WTC11 (cell line): ENCODE data around the gene PIP4K2C. TPM values are rescaled to one million over a fixed set of nuclear protein-coding genes. Genes with fewer than 3 reads are reported as not detected.
"Not testable (repeated sequence)": the region's sequence is repeated elsewhere in the genome, so short reads cannot be mapped to it uniquely, and the experiment has no call there.

ENCODE experiments used
- ATAC-seq: fragments of 200-7000 bp; cut with Tn5 transposase; 2 replicates; pipeline ENCODE4 v1.10.0; 2021; ENCODE audit warnings: mild to moderate bottlenecking, moderate library complexity
- CTCF ChIA-PET: fragments of 300-600 bp; sonication (Branson Sonifier 250); formaldehyde crosslinking; loops from one replicate; lab custom pipeline; 2021; ENCODE audit warnings: antibody characterized with exemption; lab: Charles Lee
- POLR2A ChIA-PET: fragments of 350-600 bp; sonication (Branson Sonifier 250); formaldehyde crosslinking; loops from one replicate; lab custom pipeline; 2021; ENCODE audit warnings: antibody characterized with exemption; lab: Charles Lee
- DNase-seq: peaks from one replicate; pipeline ENCODE4 v3.0.0; 2021; ENCODE audit warnings: low spot score
- H3K27ac Mint-ChIP-seq: 2 replicates; pipeline ENCODE4 v1.8.0; 2021; ENCODE audit warnings: mixed read lengths
- H3K27me3 Mint-ChIP-seq: 2 replicates; pipeline ENCODE4 v1.8.0; 2021; ENCODE audit warnings: low read depth, mild to moderate bottlenecking, moderate library complexity, mixed read lengths
- H3K36me3 Mint-ChIP-seq: 2 replicates; pipeline ENCODE4 v1.8.0; 2021; ENCODE audit warnings: mixed read lengths
- H3K4me1 Mint-ChIP-seq: 2 replicates; pipeline ENCODE4 v1.8.0; 2022; ENCODE audit warnings: mixed read lengths
- H3K4me3 Mint-ChIP-seq: 2 replicates; pipeline ENCODE4 v1.8.0; 2021; ENCODE audit warnings: mild to moderate bottlenecking, moderate library complexity, mixed read lengths
- H3K9me3 Mint-ChIP-seq: 2 replicates; pipeline ENCODE4 v1.8.0; 2021; ENCODE audit warnings: mixed read lengths
- ATF2 ChIP-seq: sonication (generic); formaldehyde crosslinking; IDR thresholded peaks from 2 replicates; pipeline ENCODE4 v1.8.1; 2022; ENCODE audit warnings: low read depth, missing genetic modification reagents, borderline replicate concordance
- ATF6 ChIP-seq: sonication (generic); formaldehyde crosslinking; IDR thresholded peaks from 2 replicates; pipeline ENCODE4 v1.8.1; 2023; ENCODE audit warnings: mild to moderate bottlenecking, missing genetic modification reagents
- CREM ChIP-seq: sonication (generic); formaldehyde crosslinking; IDR thresholded peaks from 2 replicates; pipeline ENCODE4 v1.8.1; 2022; ENCODE audit warnings: mild to moderate bottlenecking, missing genetic modification reagents, moderate library complexity
- E2F4 ChIP-seq: sonication (generic); formaldehyde crosslinking; IDR thresholded peaks from 2 replicates; pipeline ENCODE4 v1.8.1; 2022; ENCODE audit warnings: low read depth, mild to moderate bottlenecking, moderate library complexity, missing genetic modification reagents, borderline replicate concordance
- JAZF1 ChIP-seq: fragments of 250-450 bp; sonication (Bioruptor Pico); IDR thresholded peaks from 2 replicates; pipeline ENCODE4 v1.9.0; 2021; ENCODE audit warnings: moderate library complexity, mild to moderate bottlenecking, inconsistent platforms
- JUN ChIP-seq: sonication (generic); formaldehyde crosslinking; IDR thresholded peaks from 2 replicates; pipeline ENCODE4 v1.8.0; 2023; ENCODE audit warnings: mild to moderate bottlenecking, missing genetic modification reagents
- KAT7 ChIP-seq: sonication (generic); formaldehyde crosslinking; IDR thresholded peaks from 2 replicates; pipeline ENCODE4 v1.8.1; 2023; ENCODE audit warnings: missing genetic modification reagents, mild to moderate bottlenecking, borderline replicate concordance
- NFYB ChIP-seq: sonication (generic); formaldehyde crosslinking; conservative IDR thresholded peaks from 2 replicates; pipeline ENCODE4 v1.8.0; 2022; ENCODE audit warnings: low read depth, missing genetic modification reagents
- NR3C1 ChIP-seq: sonication (generic); formaldehyde crosslinking; conservative IDR thresholded peaks from 2 replicates; pipeline ENCODE4 v1.8.1; 2023; ENCODE audit warnings: low read depth, mild to moderate bottlenecking, missing genetic modification reagents
- PRRX2 ChIP-seq: fragments of 250-450 bp; sonication (Bioruptor Pico); IDR thresholded peaks from 2 replicates; pipeline ENCODE4 v1.8.0; 2021; ENCODE audit warnings: mild to moderate bottlenecking
- TEAD4 ChIP-seq: sonication (generic); formaldehyde crosslinking; IDR thresholded peaks from 2 replicates; pipeline ENCODE4 v1.8.0; 2022; ENCODE audit warnings: mild to moderate bottlenecking, missing genetic modification reagents
- ZBTB21 ChIP-seq: sonication (generic); formaldehyde crosslinking; IDR thresholded peaks from 2 replicates; pipeline ENCODE4 v1.8.1; 2023; ENCODE audit warnings: mild to moderate bottlenecking, missing genetic modification reagents, borderline replicate concordance
- ZNF121 ChIP-seq: sonication (generic); formaldehyde crosslinking; IDR thresholded peaks from 2 replicates; pipeline ENCODE4 v1.8.0; 2023; ENCODE audit warnings: missing genetic modification reagents
- ZNF423 ChIP-seq: fragments of 250-450 bp; sonication (Bioruptor Pico); IDR thresholded peaks from 2 replicates; pipeline ENCODE4 v2.1.2; 2022; ENCODE audit warnings: mild to moderate bottlenecking, moderate library complexity
- ZNF425 ChIP-seq: fragments of 250-450 bp; sonication (Bioruptor Pico); conservative IDR thresholded peaks from 2 replicates; pipeline ENCODE4 v1.9.0; 2021; ENCODE audit warnings: mild to moderate bottlenecking
- total RNA-seq: library from RNA; stranded (reverse); gene quantifications from 3 replicates; pipeline ENCODE4 v1.2.3, GENCODE V29; 2021

Gene PIP4K2C
- total RNA-seq, 1 experiment from 2014 or later, result 25.4 TPM

GRCh38 chr12:57615637-57616036 lies 24.6 kb downstream of the PIP4K2C start:
- Mint-ChIP-seq H3K36me3 (peaks cover 5% of the 10 kb centered on the region), H3K9me3 (no peaks in the 10 kb centered on the region), H3K4me3 (no peak overlapping the region), H3K4me1 (peaks cover 31% of the 10 kb centered on the region), H3K27me3 (peaks cover 92% of the 10 kb centered on the region), H3K27ac (no peak overlapping the region)
- DNase-seq (no peak), ATAC-seq (no peak)
- no peak for TF ChIP-seq ATF2 (CRISPR knock-in tag)
- ChIA-PET POLR2A (no interaction called here), CTCF (interaction anchor here (2.6 to 5.1 kb wide), 2 partner anchors 11 to 32 kb away, joined by 10 to 38 read pairs; no protein-coding TSS in a partner anchor)

GRCh38 chr12:57616383-57617101 lies 25.6 kb downstream of the PIP4K2C start:
- no peak for TF ChIP-seq ZNF121 (CRISPR knock-in tag)
- H3K4me1 Mint-ChIP-seq, result peaks cover 38% of the 10 kb centered on the region
- no peak overlapping the region for H3K4me3 Mint-ChIP-seq
- peaks cover 5% of the 10 kb centered on the region for H3K36me3 Mint-ChIP-seq
- no peaks in the 10 kb centered on the region for H3K9me3 Mint-ChIP-seq
- no peak for ATAC-seq
- peaks cover 97% of the 10 kb centered on the region for H3K27me3 Mint-ChIP-seq
- ChIA-PET CTCF (interaction anchor here (1.1 to 5.1 kb wide), 2 partner anchors 33 to 379 kb away, joined by 3 to 38 read pairs; no protein-coding TSS in a partner anchor), POLR2A (no interaction called here)
- no peak overlapping the region for H3K27ac Mint-ChIP-seq
- DNase-seq, result no peak

- H3K4me3 Mint-ChIP-seq, result no peak overlapping the region
- no peak for ATAC-seq
- H3K27ac Mint-ChIP-seq, result no peak overlapping the region
- no peaks in the 10 kb centered on the region for H3K9me3 Mint-ChIP-seq
- TF ChIP-seq ZBTB21 (CRISPR knock-in tag) (no peak), KAT7 (CRISPR knock-in tag) (no peak), ATF6 (no peak)
- peaks cover 34% of the 10 kb centered on the region for H3K4me1 Mint-ChIP-seq
- ChIA-PET POLR2A (no interaction called here), CTCF (interaction anchor here (3.3 to 3.6 kb wide), 2 partner anchors 16 to 34 kb away, joined by 36 to 74 read pairs; partner anchors contain the start of gene B4GALNT1)
- DNase-seq, result no peak
- peaks cover 5% of the 10 kb centered on the region for H3K36me3 Mint-ChIP-seq
- H3K27me3 Mint-ChIP-seq, result peaks cover 100% of the 10 kb centered on the region
Measured at GRCh38 chr12:57617942-57618341, 26.9 kb downstream of the PIP4K2C start.

GRCh38 chr12:57618431-57618830 lies 27.4 kb downstream of the PIP4K2C start:
- H3K4me3 Mint-ChIP-seq, DNase-seq, H3K27ac Mint-ChIP-seq, ATAC-seq, H3K36me3 Mint-ChIP-seq, H3K9me3 Mint-ChIP-seq, POLR2A ChIA-PET: not testable (repeated sequence)
- CTCF ChIA-PET, result interaction anchor here (0.9 to 3.6 kb wide), 4 partner anchors 9 to 35 kb away, joined by 3 to 74 read pairs (median 20); partner anchors contain the start of gene B4GALNT1
- Mint-ChIP-seq H3K4me1 (peaks cover 34% of the 10 kb centered on the region), H3K27me3 (peaks cover 100% of the 10 kb centered on the region)

- Mint-ChIP-seq H3K27ac (no peak overlapping the region), H3K36me3 (peaks cover 5% of the 10 kb centered on the region)
- TF ChIP-seq E2F4 (CRISPR knock-in tag) (no peak), ZNF425 (no peak), JUN (CRISPR knock-in tag) (no peak), ZNF423 (CRISPR knock-in tag) (no peak), CREM (CRISPR knock-in tag) (no peak), NR3C1 (CRISPR knock-in tag) (no peak), NFYB (CRISPR knock-in tag) (no peak), TEAD4 (CRISPR knock-in tag) (no peak), JAZF1 (no peak), PRRX2 (CRISPR knock-in tag) (no peak)
- TF ChIP-seq, all 79 proteins: peak for 0
- peaks cover 100% of the 10 kb centered on the region for H3K27me3 Mint-ChIP-seq
- POLR2A ChIA-PET, result interaction anchor here (0.9 kb wide), 1 partner anchor 9 kb away, joined by 3 read pairs; no protein-coding TSS in a partner anchor
- DNase-seq, result no peak
- CTCF ChIA-PET, result interaction anchor here (0.9 to 3.6 kb wide), 9 partner anchors 8 to 116 kb away, joined by 3 to 74 read pairs (median 18); partner anchors contain the start of genes ARHGEF25, B4GALNT1 and PIP4K2C
- H3K4me3 Mint-ChIP-seq, result peak overlapping the region; percentile 78
- peaks cover 31% of the 10 kb centered on the region for H3K4me1 Mint-ChIP-seq
- ATAC-seq, result no peak
- no peaks in the 10 kb centered on the region for H3K9me3 Mint-ChIP-seq
Measured at GRCh38 chr12:57618966-57619433, 28.0 kb downstream of the PIP4K2C start.
